Fibroblast of upper back skin (primary cell): Measurements from ENCODE around the gene CENPP.

Source experiments
- DNase-seq: peaks from one replicate; pipeline ENCODE4 v3.0.0-alpha.2; 2013

CENPP gene

GRCh38 chr9:92664394-92665152 is 338.8 kb downstream of the CENPP start:
- DNase-seq, result no peak

- DNase-seq, result no peak
Measured at GRCh38 chr9:92665836-92666235, 340.1 kb downstream of the CENPP start.

GRCh38 chr9:92666236-92666635 is 340.5 kb downstream of the CENPP start:
- no peak for DNase-seq

- no peak for DNase-seq
Measured at GRCh38 chr9:92666912-92667532, 341.3 kb downstream of the CENPP start.

- peak; percentile 41 for DNase-seq
Measured at GRCh38 chr9:92668746-92669526, 343.2 kb downstream of the CENPP start.

GRCh38 chr9:92669527-92669889 is 343.8 kb downstream of the CENPP start:
- no peak for DNase-seq
